ENCODE data around the gene ROPN1L.

Gene ROPN1L

GRCh38 chr5:10467281-10468198 lies 25.9 kb downstream of the ROPN1L start:
- no peak for TF ChIP-seq POLR2AphosphoS5 (IDR thresholded peaks at IDR 0.05; ENCODE audit: low read depth, low read length)
- no peak for TF ChIP-seq FOXP2 (optimal IDR thresholded peaks at IDR 0.05; ENCODE audit: borderline replicate concordance, extremely low read depth, extremely low read length, insufficient read depth)
- no peak for TF ChIP-seq TAF1 (IDR thresholded peaks at IDR 0.05; ENCODE audit: borderline replicate concordance, insufficient read depth, low read length)
- TF ChIP-seq REST (IDR thresholded peaks at IDR 0.05; ENCODE audit: insufficient read depth in 1 of 2, low read depth in 2 of 2, low read length in 2 of 2): no peak
- TF ChIP-seq SIN3A (IDR thresholded peaks at IDR 0.05; ENCODE audit: borderline replicate concordance, insufficient read depth, low read length): no peak

- TF ChIP-seq SIN3A (IDR thresholded peaks at IDR 0.05; ENCODE audit: borderline replicate concordance, insufficient read depth, low read length): no peak
These were observed 26.6 kb downstream of the ROPN1L start for GRCh38 chr5:10468256-10468655.

GRCh38 chr5:10469253-10470050 lies 27.8 kb downstream of the ROPN1L start:
- TF ChIP-seq TAF1 (IDR thresholded peaks at IDR 0.05; ENCODE audit: borderline replicate concordance, insufficient read depth, low read length) (no peak), FOXP2 (optimal IDR thresholded peaks at IDR 0.05; ENCODE audit: borderline replicate concordance, extremely low read depth, extremely low read length, insufficient read depth) (no peak), REST (IDR thresholded peaks at IDR 0.05; ENCODE audit: insufficient read depth in 1 of 2, low read depth in 2 of 2, low read length in 2 of 2) (no peak), POLR2AphosphoS5 (IDR thresholded peaks at IDR 0.05; ENCODE audit: low read depth, low read length) (no peak), SIN3A (IDR thresholded peaks at IDR 0.05; ENCODE audit: borderline replicate concordance, insufficient read depth, low read length) (no peak)

- TF ChIP-seq FOXP2 (optimal IDR thresholded peaks at IDR 0.05; ENCODE audit: borderline replicate concordance, extremely low read depth, extremely low read length, insufficient read depth): no peak
- no peak for TF ChIP-seq REST (IDR thresholded peaks at IDR 0.05; ENCODE audit: insufficient read depth in 1 of 2, low read depth in 2 of 2, low read length in 2 of 2)
- TF ChIP-seq POLR2AphosphoS5 (IDR thresholded peaks at IDR 0.05; ENCODE audit: low read depth, low read length): no peak
- no peak for TF ChIP-seq TAF1 (IDR thresholded peaks at IDR 0.05; ENCODE audit: borderline replicate concordance, insufficient read depth, low read length)
- no peak for TF ChIP-seq SIN3A (IDR thresholded peaks at IDR 0.05; ENCODE audit: borderline replicate concordance, insufficient read depth, low read length)
These were observed 29.0 kb downstream of the ROPN1L start for GRCh38 chr5:10470669-10471068.

GRCh38 chr5:10471677-10472076 lies 30.0 kb downstream of the ROPN1L start:
- TF ChIP-seq TAF1 (IDR thresholded peaks at IDR 0.05; ENCODE audit: borderline replicate concordance, insufficient read depth, low read length): no peak
- TF ChIP-seq FOXP2 (optimal IDR thresholded peaks at IDR 0.05; ENCODE audit: borderline replicate concordance, extremely low read depth, extremely low read length, insufficient read depth): no peak
- no peak for TF ChIP-seq REST (IDR thresholded peaks at IDR 0.05; ENCODE audit: insufficient read depth in 1 of 2, low read depth in 2 of 2, low read length in 2 of 2)
- TF ChIP-seq POLR2AphosphoS5 (IDR thresholded peaks at IDR 0.05; ENCODE audit: low read depth, low read length): no peak
- TF ChIP-seq SIN3A (IDR thresholded peaks at IDR 0.05; ENCODE audit: borderline replicate concordance, insufficient read depth, low read length): no peak

Data from PFSK-1 (cell line).